NCI-H82 treated with DMSO at 0.1 percent for 48 hours (cell line): ENCODE data around the gene EYS.

Source experiments
- DNase-seq: peaks from one replicate; lab custom pipeline; 2025; ENCODE audit not compliant: unreplicated experiment; lab: John Stamatoyannopoulos, UW

EYS gene

GRCh38 chr6:64383277-64383676 lies 1323.7 kb downstream of the EYS start:
- DNase-seq = no peak

GRCh38 chr6:64376394-64376793 lies 1330.6 kb downstream of the EYS start:
- DNase-seq = no peak

GRCh38 chr6:64357430-64357829 lies 1349.6 kb downstream of the EYS start:
- no peak for DNase-seq

GRCh38 chr6:64347411-64347810 lies 1359.6 kb downstream of the EYS start:
- no peak for DNase-seq

- DNase-seq = no peak
Measured at GRCh38 chr6:64335195-64335594, 1371.8 kb downstream of the EYS start.

DNA sequence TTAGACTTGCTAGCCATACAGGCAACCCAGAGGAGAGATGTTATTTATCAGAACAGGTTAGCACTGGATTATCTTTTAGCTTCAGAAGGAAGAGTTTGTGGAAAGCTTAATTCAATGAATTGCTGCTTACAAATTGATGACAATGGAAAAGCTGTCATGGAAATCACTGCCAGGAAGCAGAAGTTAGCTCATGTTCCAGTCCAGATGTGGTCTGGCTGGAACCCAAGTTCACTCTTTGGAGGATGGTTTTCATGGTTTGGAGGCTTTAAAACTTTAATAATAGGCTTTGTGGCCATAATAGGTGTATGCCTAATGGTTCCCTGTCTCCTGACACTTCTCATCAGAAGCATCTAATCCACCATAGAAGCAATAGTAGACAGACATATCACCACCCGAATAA lies 1372.4 kb downstream of the EYS start:
- no peak for DNase-seq

- DNase-seq = no peak
Measured at GRCh38 chr6:64330694-64331307, 1376.2 kb downstream of the EYS start.

DNA sequence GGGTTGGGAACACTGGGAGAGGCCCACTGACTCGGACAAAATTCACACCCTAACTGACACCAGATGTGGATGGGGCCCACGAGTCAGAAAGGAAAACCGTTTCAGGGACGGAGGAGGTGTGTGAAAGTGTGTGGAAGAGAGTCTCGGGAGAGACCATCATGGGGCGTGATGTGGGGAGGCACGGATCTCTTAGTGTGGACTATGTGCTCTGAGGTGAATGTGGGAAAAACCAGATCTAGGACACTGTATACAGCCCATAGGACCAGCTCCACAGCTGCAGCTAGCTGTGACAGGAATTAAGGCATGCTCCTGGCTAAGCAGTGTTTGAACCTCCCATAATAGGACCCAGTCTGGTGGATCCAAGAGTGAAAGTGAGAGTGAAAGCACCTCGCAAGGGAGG lies 1380.1 kb downstream of the EYS start:
- no peak for DNase-seq

- no peak for DNase-seq
Measured at GRCh38 chr6:64325093-64325492, 1381.9 kb downstream of the EYS start.

GRCh38 chr6:64310214-64310613 lies 1396.8 kb downstream of the EYS start:
- DNase-seq = no peak

DNA sequence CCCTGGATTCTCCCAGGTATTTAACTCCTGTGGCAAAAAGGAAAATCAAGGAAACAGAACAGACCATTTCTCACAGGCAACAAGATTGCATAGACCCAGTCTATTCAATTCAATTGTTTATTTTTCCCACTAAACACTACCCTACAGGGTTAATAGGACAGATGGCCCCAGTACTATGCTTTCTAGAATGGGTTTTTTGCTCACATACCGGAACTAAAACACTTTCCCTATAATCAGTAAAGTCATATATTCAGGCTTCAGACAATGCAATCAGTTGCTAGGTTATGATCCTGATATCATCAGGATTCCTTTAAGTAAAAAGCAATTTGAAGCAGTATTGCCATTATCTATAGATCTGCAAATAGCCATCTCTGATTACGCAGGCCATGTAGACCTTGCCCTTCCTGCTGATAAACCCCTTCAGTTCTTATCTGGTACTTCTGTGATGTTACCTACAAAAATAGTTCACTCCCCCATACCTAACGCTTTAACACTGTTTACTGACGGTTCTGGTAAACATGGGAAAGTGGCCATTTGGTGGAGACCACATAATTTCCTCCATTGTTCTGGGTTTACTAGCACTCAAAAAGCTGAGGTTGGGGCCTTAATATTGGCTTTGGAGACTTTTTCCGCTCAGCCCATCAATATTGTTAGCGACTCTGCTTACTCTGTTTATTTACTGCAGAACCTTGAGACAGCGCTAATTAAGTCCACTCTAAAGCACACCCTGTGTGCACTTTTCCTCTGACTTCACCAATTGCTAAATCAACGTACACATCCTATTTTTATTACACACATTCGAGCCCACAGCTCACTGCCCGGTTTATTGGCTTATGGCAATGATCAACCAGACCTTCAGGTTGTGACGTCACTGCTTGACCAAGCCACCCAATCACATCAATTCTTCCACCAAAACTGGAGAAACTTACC lies 1405.5 kb downstream of the EYS start:
- DNase-seq = no peak

DNA sequence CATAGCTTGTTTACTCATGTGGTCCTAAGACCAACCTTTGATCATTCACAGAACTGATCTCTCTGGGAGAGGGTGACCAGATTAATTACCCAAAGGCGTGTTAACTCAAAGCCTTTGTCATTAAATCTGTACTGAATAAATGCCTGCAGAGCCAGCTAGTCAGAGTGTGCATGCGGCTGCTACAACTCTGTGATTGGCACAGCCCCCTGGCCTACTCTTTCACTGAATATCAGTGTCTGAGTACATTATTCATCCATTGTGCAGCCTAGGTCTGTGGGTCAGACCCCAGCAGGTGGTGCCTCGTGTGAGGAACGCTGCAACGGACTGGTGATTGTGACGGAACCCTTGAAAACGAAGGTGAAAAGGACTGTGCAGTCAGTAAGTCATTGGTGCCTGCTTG lies 1407.8 kb downstream of the EYS start:
- DNase-seq = no peak

DNA sequence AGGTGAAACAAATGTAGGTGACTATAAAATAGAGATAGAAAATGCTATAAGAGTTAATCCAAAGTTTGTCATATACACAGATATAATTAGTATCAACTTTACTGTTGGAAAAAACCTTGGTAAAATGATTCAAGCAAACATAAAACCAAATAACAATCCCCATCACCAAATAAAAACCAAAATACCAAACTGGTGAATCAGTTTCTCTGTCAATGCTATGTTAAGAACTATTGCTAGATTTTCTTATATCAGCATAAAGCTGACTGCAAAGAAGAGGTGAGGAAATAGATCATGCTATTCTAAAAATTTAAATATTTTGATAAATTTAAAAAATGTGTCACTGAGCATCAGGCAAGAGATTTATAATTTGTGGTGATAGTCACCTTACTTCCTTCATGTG lies 1413.0 kb downstream of the EYS start:
- no peak for DNase-seq

DNA sequence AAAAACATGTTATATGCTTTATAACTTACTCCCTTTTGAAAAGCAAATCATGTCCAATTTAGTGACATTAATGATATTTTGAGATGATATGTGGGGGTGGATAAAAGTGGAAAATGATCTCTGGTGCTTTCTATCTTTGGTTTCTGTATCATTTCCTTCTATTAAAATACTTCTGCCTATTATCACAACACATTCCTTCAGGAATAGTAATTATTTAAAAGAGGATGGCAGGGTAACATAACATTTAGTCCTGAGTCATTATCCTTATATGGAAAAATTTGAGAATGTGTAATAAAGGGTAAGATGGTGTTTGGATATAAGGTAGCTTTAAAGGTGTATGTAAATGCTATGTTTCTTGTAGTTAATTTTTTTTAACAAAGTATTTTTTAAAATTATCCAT lies 1413.7 kb downstream of the EYS start:
- DNase-seq = no peak

DNA sequence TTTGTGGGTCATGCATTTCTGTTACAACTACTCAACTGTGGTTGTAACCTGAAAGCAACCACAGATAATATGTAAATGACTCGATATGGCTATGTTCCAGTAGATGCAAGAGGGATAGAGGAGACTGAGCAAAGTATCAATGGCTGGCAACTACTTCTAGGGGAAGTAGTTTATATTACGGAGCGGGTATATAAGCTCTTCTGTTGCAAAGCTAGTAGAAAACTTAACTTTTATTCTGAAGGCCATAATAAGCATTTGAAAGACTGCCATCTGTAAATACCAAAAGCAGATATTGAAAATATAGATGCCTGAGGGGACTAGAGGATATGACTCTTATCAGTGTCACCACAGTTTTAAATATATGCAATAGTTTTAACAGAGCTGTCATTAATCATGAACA lies 1416.2 kb downstream of the EYS start:
- DNase-seq = no peak

DNA sequence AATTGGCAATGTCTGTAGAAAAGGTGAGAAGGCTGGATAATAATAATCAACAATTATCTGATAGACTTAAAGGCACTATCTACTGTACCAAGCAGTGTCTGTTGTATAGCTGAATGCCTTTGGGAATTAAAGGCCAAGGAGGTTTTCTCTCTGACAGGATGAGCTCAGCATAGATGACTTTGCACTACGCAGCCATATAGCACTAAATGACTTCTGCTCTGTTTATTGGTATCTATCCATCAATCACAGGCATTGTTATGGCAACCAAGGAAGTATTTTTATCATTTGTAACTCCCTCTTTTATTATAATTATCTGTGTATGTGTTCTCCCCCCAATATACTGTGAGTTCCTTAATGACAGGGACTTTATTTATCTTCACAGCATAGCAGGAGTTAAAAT lies 1417.1 kb downstream of the EYS start:
- no peak for DNase-seq

- no peak for DNase-seq
Measured at GRCh38 chr6:64288351-64288750, 1418.7 kb downstream of the EYS start.

GRCh38 chr6:64281167-64281566 lies 1425.9 kb downstream of the EYS start:
- DNase-seq = no peak

DNA sequence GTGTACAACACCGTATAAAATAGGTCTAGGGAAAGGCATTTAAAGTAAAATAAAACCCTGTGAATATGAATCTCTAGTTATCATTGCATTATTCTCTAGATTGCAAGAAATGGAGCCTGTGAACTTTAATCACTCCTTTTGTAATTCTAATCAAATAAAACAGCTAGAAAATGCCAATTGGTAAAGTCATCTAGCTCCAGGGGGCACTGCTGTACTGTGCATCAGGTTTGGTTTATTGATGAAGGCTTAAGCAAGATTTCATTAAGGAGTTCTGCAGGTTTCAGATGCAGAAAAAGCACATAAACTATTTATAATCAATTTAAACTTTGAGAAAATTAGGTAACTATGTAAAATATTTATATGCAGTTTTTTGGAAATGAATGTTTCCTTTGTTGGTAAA lies 1426.5 kb downstream of the EYS start:
- DNase-seq = peak; percentile 29

DNA sequence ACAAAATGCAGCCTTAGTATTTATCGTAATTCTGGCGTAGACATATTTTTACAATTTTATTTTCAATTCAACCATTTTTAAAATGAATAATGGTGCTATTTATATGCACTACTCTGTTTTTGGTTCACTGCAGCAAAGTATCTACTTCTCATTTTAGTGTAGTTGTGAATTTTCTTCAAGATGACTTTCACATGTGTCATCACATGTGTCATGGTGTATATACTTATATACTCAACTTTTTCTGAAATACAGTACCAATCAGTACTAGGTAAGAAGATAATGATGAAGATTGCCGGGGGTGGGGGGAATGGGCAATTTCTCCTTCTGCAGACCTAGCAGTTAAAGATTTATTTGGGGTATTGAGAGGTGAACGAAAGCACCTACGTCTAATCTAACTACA lies 1436.9 kb downstream of the EYS start:
- DNase-seq = no peak

- no peak for DNase-seq
Measured at GRCh38 chr6:64266351-64266821, 1440.6 kb downstream of the EYS start.

DNA sequence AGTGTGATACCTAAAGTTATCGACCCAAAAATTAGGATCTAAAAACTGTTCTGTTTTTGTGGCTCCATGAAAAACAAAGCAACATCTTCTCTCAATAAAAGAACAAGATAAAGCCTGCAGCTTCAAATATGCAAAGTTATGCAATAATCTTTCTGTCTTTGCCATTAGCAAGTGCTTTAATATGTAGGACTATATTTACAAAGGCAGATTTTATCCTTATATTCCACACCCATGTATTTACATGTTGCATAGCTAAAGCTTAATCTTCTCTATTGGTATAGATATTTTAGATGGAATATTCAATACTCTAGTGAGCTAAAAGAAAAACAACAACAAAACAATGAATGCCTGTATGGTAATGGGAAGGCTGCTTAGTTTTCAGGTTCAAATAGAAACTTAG lies 1443.2 kb downstream of the EYS start:
- DNase-seq = no peak
